GM03348 (cell line): Measurements from ENCODE around the gene PLSCR4.
A peak's percentile ranks its signal among the peaks of the same experiment; 100 is the strongest.
"Not testable (repeated sequence)": the region's sequence is repeated elsewhere in the genome, so short reads cannot be mapped to it uniquely, and the experiment has no call there.

ENCODE experiments used
- DNase-seq: peaks from one replicate; pipeline ENCODE4 v3.0.0; 2012; ENCODE audit warnings: low spot score

PLSCR4 gene, protein sequence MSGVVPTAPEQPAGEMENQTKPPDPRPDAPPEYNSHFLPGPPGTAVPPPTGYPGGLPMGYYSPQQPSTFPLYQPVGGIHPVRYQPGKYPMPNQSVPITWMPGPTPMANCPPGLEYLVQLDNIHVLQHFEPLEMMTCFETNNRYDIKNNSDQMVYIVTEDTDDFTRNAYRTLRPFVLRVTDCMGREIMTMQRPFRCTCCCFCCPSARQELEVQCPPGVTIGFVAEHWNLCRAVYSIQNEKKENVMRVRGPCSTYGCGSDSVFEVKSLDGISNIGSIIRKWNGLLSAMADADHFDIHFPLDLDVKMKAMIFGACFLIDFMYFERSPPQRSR

DNA sequence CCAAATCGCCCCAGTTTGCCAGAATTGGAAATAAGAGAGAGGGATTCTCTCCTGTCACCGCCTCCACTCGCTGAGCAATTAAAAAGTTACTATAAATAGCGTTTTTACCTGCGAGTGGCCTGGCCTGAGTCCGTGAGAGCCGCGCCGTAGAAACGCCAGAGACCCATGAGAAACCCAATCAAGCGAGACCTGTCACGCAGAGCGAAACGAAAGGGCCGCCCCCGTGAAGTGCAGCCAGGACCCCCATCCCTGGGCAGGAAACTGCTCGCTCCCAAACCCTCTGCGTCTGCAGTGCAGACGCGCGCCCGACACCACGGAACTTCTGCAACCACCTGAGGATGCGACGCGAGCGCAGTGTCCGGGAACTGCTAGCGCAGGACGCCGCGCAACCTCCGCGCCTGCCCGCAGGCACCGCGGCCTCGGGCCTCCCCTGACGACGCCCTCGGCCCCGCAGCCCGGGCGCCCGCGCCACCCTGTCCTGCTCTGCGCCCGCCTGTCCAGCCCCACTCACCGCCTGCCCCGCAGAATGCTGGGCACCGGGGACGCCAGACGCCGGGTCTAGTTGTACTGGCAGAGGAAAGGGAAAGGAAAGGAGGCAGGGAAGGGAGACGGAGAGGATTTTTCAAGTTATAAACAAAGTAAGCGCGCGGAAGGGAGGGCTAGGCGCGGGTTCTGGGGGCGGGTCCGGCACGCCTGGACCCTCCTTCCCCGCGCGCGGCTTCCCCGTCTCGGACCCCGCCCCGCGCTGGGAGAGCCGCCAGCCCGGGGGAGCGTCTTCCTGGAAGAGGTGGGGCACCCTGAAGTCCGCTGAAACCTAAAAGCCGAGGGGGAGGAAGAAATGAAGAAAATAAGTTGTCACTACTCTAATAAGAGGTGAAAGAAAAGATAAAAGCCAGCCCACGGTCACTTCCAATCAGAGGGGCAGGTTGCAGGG lies at the start of gene PLSCR4:
Gene PLSCR4, minus strand, starts transcription at position 657 of the 934 bp plus-strand sequence. CDS start 29,034 bp downstream, outside the sequence.
- DNase-seq, result peak; percentile 94

DNA sequence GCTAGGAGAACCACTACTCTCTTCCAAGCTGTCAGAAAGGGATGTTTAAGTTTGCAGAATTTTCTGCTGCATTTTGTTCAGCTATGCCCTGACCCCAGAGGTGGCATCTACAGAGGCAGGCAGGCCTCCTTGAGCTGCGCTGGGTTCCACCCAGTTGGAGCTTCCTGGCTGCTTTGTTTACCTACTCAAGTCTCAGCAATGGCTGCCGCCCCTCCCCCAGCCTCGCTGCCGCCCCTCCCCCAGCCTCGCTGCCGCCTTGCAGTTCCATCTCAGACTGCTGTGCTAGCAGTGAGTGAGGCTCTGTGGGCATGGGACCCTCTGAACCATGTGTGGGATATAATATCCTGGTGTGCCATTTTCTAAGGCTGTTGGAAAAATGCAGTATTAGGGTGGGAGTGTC lies 42.5 kb upstream of the PLSCR4 start:
- not testable (repeated sequence) for DNase-seq

DNA sequence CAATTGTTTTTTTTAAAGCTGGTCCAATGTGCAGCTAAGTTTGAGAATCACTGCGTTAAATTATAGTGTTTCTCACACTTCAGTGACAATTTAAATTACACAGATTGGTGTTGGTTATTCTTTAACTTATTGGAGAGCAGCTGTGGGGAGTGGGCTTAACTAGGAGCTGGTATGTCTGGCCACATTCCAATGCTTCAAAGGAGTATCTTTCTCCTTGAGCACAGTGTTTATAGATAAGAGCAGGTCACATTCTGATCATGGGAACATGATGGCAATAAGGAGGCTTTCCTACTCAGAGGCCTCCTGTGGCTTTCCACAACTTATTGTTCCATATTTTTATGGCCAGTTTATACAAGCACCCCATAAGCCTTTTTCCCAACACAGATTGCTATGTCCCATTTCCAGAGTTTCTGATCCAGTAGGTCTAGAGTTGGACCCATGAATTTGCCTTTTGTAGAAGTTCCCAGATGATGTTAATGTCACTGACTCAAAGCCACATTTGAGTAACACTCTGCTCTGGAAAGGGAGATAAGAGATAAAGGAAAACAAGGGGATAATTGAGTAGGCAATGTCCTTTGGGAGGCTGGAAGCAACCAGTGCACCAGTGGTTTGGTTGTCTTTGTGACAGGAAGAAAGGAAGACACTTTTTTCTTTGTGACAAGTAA lies 33.0 kb upstream of the PLSCR4 start:
- no peak for DNase-seq

DNA sequence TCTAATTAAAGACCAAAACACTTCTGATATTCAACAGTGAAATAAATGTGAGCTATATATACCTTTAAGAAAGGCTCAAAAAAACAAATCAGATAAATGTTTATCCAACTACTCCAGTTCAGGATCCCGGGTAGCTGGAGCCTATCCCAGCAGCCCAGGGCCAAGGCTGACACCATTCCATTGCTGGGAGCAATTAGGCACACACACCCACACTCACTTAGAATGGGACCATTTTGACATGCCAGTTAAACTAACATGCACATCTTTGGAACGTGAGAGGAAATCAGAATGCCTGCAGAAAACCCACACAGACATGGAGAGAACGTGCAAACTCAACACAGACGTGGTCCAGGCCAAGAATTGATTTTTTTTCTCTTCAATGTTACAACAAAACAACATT lies 30.0 kb upstream of the PLSCR4 start:
- DNase-seq, result peak; percentile 47

DNA sequence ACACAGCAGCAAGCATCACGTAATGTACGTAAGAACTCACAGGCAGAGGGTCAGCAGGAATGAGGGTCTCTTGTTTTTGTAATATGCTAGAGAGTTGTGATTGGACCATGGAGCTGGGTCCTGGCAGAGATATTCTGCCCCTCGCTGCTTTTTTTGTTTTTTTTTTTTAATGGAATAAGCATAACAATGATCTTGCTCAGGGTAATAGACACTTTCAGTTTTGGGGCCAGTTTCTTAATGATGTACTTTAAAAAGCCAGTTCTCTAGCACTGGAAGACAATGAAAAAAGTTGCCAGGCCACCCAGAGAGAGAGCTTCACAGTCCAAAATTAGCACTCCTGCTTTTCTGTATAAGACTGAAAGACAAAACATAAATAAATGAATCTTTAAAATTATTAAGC lies 29.0 kb upstream of the PLSCR4 start:
- DNase-seq, result no peak

DNA sequence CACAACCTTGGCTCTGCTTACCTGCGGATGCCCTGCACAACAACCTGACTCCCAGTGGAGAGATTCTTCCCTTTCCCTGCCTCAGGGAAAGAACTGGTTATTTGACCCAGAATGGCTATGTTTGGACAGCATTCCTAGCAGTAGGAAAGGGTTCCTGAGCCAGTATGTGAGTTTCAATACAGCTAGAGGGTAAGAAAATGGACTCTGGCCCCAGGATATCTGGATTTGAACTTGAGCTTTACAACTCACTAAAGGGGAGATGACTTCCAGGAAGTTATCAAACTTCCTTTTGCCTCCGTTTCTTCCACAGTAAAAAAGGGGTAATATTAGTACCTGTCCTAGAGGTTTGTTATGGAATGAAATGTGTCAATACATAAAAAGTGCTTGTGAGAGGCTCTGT lies 28.1 kb upstream of the PLSCR4 start:
- no peak for DNase-seq

DNA sequence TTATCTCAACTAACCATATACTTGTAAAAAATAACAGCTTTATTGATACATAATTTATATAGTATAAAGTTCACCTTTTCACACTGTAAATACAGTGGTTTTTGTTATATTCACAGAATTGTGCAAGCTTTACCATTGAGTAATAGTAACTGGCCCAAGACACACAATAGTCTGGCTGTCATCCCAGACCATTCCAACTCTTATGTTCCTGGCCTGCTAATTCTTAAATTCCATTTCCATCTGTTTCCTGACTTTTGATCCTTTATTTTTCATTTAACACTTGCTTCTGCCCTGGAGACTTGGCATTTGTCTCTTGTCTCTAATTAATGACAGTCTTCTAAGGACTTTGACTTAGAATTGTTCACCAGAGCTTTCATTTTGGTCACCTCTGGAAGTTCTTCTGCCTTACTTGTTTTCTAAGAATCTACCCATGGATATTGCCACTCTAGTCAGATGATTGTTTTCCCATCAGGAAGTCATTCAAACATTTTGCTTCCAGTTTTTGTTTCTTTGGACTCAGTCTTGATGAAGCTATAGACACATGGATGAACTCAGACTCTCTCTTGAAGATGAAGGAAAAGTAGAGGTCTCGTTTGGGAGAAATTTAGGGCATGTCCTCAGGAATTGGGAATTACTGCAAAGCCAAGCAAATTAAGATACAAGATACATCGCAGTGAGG lies 27.2 kb upstream of the PLSCR4 start:
- peak; percentile 61 for DNase-seq

DNA sequence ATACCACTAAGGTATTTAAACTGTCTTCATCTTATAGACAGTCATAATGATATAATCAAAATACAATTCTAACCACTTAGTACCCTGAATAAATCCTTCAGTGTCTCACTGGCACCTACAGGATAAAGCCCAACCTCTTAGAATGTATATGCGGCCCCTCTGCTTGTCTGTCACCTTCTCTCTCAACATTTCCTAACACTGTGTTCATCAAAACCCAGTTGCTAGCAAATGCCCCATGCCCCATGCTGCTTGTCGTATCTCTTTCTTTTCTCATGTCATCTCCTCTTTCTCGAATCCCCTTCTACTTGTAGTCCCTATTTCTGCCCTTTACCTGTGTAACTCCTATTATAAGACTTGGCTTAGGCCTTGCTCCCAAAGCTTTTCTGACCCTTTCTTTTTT lies 24.6 kb upstream of the PLSCR4 start:
- no peak for DNase-seq

DNA sequence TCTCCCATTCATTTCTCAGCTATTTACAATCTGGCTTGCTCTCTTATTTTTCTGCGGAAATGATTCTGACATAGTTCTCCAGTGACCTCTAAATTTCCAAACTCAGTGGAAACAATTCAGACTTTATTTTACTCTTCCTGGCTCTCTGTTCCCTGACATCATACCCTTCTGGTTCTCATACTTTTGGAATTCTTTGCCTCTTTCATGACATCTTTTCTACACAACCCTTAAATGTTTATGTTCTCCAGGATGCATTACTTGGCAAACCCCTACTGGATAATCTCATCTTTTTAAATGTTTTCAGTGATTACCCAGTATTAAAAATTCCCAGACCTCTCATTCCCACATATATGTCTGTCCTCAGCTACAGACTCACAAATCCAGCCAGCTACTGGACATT lies 23.9 kb upstream of the PLSCR4 start:
- DNase-seq, result peak; percentile 58

DNA sequence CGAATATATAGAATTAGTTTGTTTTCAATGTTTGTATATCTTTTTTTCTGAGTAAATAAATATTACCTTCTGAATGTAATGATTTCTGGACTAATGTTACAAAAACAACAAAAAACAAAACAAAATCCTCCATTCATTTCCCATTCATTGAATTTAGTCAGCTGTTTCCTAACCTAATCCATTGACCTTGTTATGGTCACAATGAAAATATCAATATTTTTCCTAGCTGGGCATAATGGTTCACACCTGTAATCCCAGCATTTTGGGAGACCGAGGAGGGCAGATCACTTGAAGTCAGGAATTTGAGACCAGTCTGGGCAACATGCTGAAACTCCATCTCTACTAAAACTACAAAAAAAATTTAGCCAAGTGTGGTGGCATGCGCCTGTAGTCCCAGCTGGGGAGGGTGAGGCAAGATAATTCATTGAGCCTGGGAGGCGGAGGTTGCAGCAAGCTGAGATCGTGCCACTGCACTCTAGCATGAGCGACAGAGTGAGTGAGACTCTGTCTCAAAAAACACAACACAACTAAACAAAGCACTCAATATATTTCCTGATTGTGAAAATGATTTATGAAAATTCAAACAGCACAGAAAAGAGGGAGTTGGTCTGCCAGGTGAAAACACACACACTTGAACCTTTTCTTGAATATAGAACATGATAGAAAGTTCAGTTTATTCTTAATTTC lies 23.0 kb upstream of the PLSCR4 start:
- no peak for DNase-seq

DNA sequence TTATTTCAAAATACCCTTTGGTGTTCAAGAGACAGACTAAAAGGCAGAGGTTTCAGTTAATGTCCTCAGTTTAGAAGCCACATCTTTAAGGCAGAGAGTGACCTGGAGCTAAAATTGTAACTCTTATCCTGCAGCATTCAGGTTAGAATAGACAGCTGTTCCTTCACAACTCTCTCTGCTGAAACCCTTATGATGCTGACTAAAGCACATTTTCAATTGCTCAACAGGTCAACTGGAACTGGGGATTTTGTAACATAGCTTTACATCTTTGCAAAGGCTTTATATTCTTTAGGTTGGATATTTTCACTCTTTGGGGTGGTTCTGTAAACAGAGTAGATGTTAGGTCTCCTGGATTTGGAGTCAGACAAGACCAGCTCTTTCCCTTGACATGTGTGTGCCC lies 20.3 kb upstream of the PLSCR4 start:
- DNase-seq, result no peak

DNA sequence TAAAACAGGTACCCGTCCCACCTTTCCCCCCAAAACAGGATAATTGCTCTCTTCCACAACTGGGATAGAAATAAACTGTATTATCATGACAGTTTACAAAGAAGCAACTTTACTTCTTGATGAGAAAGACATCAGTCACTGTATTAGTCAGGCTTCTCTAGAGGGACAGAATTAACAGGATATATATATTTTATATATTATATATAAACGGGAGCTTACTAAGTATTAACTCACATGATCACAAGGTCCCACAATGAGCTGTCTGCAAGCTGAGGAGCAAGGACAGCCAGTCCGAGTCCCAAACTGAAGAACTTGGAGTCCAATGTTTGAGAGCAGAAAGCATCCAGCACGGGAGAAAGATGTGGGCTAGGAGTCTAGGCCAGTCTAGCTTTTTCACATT lies 18.4 kb upstream of the PLSCR4 start:
- no peak for DNase-seq

DNA sequence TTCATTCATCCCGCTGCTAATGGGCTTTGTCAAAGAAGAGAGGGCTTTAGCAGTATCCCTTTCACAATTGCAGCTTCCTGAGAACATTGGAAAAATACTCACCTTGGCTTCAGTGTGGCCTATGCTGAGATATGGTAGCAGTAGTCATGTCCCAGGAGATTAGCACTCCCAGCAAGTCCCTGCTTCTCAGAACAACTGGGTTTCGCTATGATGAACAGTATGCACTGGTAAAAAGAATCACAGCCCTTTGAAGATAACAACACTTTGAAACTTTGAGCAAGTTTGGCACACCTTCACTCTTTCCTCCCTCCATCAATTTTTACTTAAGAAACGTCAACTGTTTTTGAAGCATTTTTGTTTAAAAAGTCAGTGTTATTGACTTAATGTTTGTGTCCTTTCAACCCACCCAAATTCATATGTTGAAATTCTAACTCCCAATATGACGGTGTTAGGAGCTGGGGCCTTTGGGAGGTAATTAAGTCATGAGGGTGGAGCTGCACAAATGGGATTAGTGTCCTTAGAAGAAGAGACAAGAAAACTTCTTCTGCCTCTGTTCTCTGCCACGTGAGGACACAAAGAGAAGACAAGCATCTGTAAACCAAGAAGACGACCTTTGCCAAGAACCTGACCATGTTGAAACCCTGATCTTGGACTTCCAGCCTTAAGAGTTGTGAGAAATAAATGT lies 17.8 kb upstream of the PLSCR4 start:
- DNase-seq, result no peak

DNA sequence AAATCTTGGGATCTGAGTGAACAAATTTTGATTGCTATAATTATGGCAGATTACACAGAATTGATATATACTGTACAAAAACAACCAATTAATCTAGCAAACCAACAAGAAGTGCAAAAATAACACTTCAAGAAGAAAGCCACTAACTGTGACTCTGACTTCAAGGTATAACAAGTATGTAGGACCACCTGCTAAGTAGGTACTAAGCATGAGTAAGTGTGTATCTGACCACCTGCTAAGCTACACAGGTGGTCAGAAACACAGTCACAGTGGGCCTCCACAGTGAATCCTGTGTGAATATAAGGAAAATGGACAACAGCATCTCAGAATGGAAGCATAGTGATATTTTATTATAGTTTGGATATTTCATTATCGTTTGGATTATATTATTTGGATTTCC lies 14.8 kb upstream of the PLSCR4 start:
- DNase-seq, result no peak

DNA sequence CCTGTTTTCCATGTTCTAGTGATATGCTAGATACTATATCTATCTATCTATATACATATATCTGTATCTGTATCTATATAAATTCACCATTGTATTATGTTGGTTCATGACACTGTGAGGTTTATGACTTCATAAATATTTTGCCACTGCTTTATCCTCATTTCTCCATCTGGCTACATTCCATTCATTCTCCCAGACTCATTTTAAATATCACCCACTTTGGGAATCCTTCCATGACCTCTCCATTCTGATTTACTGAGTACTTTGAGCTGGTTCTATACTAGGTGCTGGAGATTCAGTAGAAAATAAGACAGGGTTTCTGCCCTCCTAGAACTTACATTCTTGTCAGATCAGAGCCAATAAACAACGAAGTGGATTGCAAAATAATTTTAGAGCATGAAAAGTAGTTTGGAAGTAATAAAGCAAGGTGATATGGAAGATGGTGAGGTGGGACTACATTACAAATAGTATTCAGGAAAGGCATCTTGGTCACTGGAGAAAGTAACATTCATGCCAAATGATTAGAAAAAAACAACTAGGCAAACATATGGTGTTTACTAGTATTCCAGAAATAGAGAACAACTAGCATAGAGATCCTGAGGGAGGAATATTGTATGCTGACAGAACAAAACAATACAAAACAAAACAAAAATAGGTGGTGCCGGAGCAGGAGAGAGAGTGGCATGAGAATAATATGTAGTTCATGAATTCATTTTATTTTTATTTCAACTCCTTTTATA lies 11.6 kb upstream of the PLSCR4 start:
- no peak for DNase-seq

DNA sequence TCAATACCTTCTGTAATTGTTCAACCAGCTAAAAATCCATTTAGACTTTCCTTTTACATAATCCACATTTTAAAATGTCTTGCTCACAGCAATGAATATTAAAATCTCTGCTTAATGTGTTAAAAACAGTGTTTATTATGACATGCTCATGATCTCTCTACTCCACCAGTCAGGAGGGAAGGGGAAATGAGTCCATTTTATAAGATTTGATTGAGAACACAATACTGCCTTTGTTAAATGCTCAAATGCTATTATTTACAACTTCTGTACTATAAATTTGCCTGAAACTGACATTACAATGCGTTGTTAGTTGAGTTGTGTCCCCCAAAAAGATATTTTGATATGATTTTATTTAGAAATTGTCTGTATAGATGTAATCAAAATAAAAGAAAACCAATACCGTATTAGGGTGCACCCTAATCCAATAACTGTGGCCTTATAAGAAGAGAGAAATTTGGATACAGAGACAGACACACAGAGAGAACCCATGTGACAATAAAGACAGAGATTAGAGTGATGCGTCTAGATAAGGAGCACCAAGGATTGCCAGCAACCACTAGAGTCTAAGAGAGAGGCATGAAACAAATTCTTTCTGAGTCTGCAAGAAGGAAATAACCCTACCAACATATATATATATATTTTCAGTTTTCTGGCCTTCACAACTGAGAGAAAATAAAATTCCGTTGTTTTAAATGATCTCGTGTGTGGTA lies 9.1 kb upstream of the PLSCR4 start:
- no peak for DNase-seq

DNA sequence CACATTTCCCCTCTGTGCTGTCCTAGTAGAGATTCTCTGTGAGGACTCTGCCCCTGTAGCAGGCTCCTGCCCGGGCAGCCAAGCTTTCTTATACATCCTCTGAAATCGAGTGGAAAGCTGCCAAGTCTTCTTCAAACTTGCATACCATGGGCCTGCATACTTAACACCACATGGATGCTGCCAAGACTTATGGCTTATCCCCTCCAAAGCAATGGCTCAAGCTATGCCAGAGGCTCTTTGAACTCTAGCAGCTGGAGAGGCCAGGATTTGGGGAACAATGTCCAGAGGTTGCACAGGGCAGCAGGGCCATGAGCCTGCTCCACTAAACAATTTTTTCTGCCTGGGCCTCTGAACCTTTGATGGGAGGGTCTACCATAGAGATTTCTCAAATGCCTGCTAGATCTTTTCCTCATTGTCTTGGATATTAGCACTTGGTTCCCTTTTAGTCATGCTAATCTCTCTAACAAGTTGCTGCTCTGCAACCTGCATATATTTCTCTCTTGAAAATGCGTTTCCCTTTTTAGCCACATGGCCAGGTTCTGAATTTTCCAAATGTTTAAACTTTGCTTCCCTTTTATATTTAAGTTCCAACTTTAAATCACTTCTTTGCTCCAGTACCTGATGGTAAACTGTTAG lies 6.1 kb upstream of the PLSCR4 start:
- no peak for DNase-seq

DNA sequence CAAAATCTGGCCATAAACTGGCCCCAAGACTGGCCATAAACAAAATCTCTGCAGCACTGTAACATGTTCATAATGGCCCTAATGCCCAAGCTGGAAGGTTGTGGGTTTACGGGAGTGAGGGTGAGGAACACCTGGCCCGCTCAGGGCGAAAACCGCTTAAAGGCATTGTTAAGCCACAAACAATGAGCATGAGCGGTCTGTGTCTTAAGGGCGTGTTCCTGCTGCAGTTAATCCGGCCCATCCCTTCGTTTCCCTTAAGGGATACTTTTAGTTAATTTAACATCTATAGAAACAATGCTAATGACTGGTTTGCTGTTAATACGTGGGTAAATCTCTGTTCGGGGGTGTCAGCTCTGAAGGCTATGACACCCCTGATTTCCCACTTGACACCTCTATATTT lies 1.5 kb upstream of the PLSCR4 start:
- not testable (repeated sequence) for DNase-seq

DNA sequence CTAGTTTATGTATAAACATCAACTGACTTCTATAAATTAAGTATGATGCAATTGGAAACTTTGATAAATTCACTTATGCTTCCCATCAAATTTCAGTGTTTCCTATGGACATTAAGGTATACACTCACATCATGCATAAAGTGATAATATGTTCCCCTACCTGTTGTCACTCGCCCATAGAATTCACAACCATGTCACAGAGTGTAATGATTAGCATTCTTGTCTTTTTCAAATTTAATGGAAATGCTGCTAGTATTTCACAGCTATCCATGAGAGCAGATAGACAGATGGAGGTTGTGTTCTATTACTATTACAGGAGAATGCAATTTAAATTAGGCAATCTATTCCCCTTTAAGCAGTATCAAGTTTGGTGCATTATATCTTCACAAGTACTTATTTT lies 984 bp downstream of the PLSCR4 start:
- DNase-seq, result no peak
